ENCODE data around the gene KIF24. TPM values are rescaled to one million over a fixed set of nuclear protein-coding genes. Genes with fewer than 3 reads are reported as not detected.

KIF24 gene
- total RNA-seq, 2 experiments from 2014 or later = 13.9 to 19.4 TPM

GRCh38 chr9:34292552-34292951 is 36.5 kb downstream of the KIF24 start:
- Histone ChIP-seq H3K4me2 (ENCODE audit: low read length) (no peak overlapping the region), H3K9me3 (ENCODE audit: low read length) (no peaks in the 10 kb centered on the region), H3K4me3 (ENCODE audit: low read depth, low read length, poor library complexity, severe bottlenecking) (no peak overlapping the region), H4K20me1 (ENCODE audit: insufficient read depth, low read length) (no peaks in the 10 kb centered on the region), H3K79me2 (ENCODE audit: insufficient read depth, low read depth, low read length) (no peaks in the 10 kb centered on the region), H3K27ac (ENCODE audit: low read depth, low read length, poor library complexity, severe bottlenecking) (no peak overlapping the region), H3K9me2 (ENCODE audit: insufficient read depth, low read length) (no peaks in the 10 kb centered on the region), H3K36me3 (ENCODE audit: insufficient read depth, low read length) (peaks cover 49% of the 10 kb centered on the region), H3K4me1 (ENCODE audit: insufficient read depth, low read length, poor library complexity, severe bottlenecking) (no peaks in the 10 kb centered on the region), H2AFZ (ENCODE audit: low read length) (no peak overlapping the region)
- no TSS peak for BruUV-seq (replicated peaks)
- intact Hi-C loops (cut with micrococcal nuclease; ENCODE audit: unreplicated experiment) = no loop called here
- CTCF ChIA-PET (ENCODE audit: unreplicated experiment) = no interaction called here
- DNase-seq (ENCODE audit: low spot score) = no peak
- no peak for TF ChIP-seq EZH2phosphoT487 (IDR thresholded peaks at IDR 0.05; ENCODE audit: borderline replicate concordance, low read depth, low read length)
- no peak for TF ChIP-seq CTCF (conservative IDR thresholded peaks at IDR 0.05; ENCODE audit: low read length)
- POLR2A ChIA-PET = no interaction called here

- H3K9me2 ChIP-seq (ENCODE audit: insufficient read depth, low read length) = no peaks in the 10 kb centered on the region
- CTCF ChIA-PET (ENCODE audit: unreplicated experiment) = no interaction called here
- BruUV-seq (replicated peaks) = no TSS peak
Observed at GRCh38 chr9:34291423-34291822, 37.6 kb downstream of the KIF24 start.

GRCh38 chr9:34291023-34291422 is 38.0 kb downstream of the KIF24 start:
- intact Hi-C loops (cut with micrococcal nuclease; ENCODE audit: unreplicated experiment) = no loop called here
- no peaks in the 10 kb centered on the region for H3K79me2 ChIP-seq (ENCODE audit: insufficient read depth, low read depth, low read length)
- H3K4me1 ChIP-seq (ENCODE audit: insufficient read depth, low read length, poor library complexity, severe bottlenecking) = no peaks in the 10 kb centered on the region
- H2AFZ ChIP-seq (ENCODE audit: low read length) = no peak overlapping the region
- DNase-seq (ENCODE audit: low spot score) = no peak
- ChIA-PET POLR2A (no interaction called here), CTCF (ENCODE audit: unreplicated experiment) (no interaction called here)
- H3K36me3 ChIP-seq (ENCODE audit: insufficient read depth, low read length) = peaks cover 64% of the 10 kb centered on the region
- no TSS peak for BruUV-seq (replicated peaks)
- H3K9me2 ChIP-seq (ENCODE audit: insufficient read depth, low read length) = no peaks in the 10 kb centered on the region
- H3K4me3 ChIP-seq (ENCODE audit: low read depth, low read length, poor library complexity, severe bottlenecking) = no peak overlapping the region
- no peak overlapping the region for H3K27ac ChIP-seq (ENCODE audit: low read depth, low read length, poor library complexity, severe bottlenecking)
- no peaks in the 10 kb centered on the region for H3K9me3 ChIP-seq (ENCODE audit: low read length)
- H4K20me1 ChIP-seq (ENCODE audit: insufficient read depth, low read length) = no peaks in the 10 kb centered on the region
- H3K4me2 ChIP-seq (ENCODE audit: low read length) = no peak overlapping the region
- no peak for TF ChIP-seq CTCF (conservative IDR thresholded peaks at IDR 0.05; ENCODE audit: low read length)
- no peak for TF ChIP-seq EZH2phosphoT487 (IDR thresholded peaks at IDR 0.05; ENCODE audit: borderline replicate concordance, low read depth, low read length)

More at GRCh38 chr9:34291423-34291822, 37.6 kb downstream of the KIF24 start:
- no peak for TF ChIP-seq EZH2phosphoT487 (IDR thresholded peaks at IDR 0.05; ENCODE audit: borderline replicate concordance, low read depth, low read length)
- no peak for TF ChIP-seq CTCF (conservative IDR thresholded peaks at IDR 0.05; ENCODE audit: low read length)
- POLR2A ChIA-PET = interaction anchor here (0.6 to 0.7 kb wide), 2 partner anchors 8 to 13 kb away, joined by 4 to 6 read pairs; no protein-coding TSS in a partner anchor
- Histone ChIP-seq H4K20me1 (ENCODE audit: insufficient read depth, low read length) (no peaks in the 10 kb centered on the region), H3K79me2 (ENCODE audit: insufficient read depth, low read depth, low read length) (no peaks in the 10 kb centered on the region), H3K27ac (ENCODE audit: low read depth, low read length, poor library complexity, severe bottlenecking) (no peak overlapping the region), H2AFZ (ENCODE audit: low read length) (no peak overlapping the region), H3K4me1 (ENCODE audit: insufficient read depth, low read length, poor library complexity, severe bottlenecking) (no peaks in the 10 kb centered on the region), H3K36me3 (ENCODE audit: insufficient read depth, low read length) (peaks cover 60% of the 10 kb centered on the region), H3K4me3 (ENCODE audit: low read depth, low read length, poor library complexity, severe bottlenecking) (no peak overlapping the region), H3K9me3 (ENCODE audit: low read length) (no peaks in the 10 kb centered on the region), H3K4me2 (ENCODE audit: low read length) (no peak overlapping the region)
- DNase-seq (ENCODE audit: low spot score) = no peak
- intact Hi-C loops (cut with micrococcal nuclease; ENCODE audit: unreplicated experiment) = no loop called here

Measured in OCI-LY7 (cell line).